Prostate gland (tissue), 2 donors: ENCODE measurements around the gene ATP7B. TPM values are rescaled to one million over a fixed set of nuclear protein-coding genes. Genes with fewer than 3 reads are reported as not detected.

Source experiments
- DNase-seq: peaks from one replicate; pipeline ENCODE4 v3.0.0-alpha.2; 2019; ENCODE audit warnings: low spot score
- H3K27ac ChIP-seq, 2 donors: fragments of 200-600 bp; sonication (generic); 2 replicates each; pipeline ENCODE4 v1.5.1; 2017 to 2019
- H3K27me3 ChIP-seq: fragments of 200-600 bp; sonication (generic); replicated peaks from 2 replicates; pipeline ENCODE4 v1.5.1; 2019; ENCODE audit not compliant: insufficient read depth
- H3K36me3 ChIP-seq, 2 donors: fragments of 200-600 bp; sonication (generic); 1 replicate in 1 of 2; 2 replicates in 1 of 2; pipeline versions ENCODE4 v1.5.1 to v1.8.1; 2017 to 2019
- H3K4me1 ChIP-seq: fragments of 200-600 bp; sonication (generic); replicated peaks from 2 replicates; pipeline ENCODE4 v1.5.1; 2019
- H3K4me3 ChIP-seq, 2 donors: fragments of 200-600 bp; sonication (generic); 2 replicates each; pipeline ENCODE4 v1.5.1; 2017 to 2019
- H3K9me3 ChIP-seq: fragments of 200-600 bp; sonication (generic); 2 replicates; pipeline ENCODE4 v1.5.1; 2017
- POLR2A ChIP-seq: fragments of 450-650 bp; IDR thresholded peaks from one replicate; pipeline ENCODE4 v1.6.1; 2016; ENCODE audit warnings: antibody characterized with exemption, mild to moderate bottlenecking
- POLR2AphosphoS5 ChIP-seq: sonication (generic); formaldehyde crosslinking; IDR thresholded peaks from one replicate; pipeline ENCODE4 v1.6.1; 2017; ENCODE audit warnings: antibody characterized with exemption
- WGBS: methylation state at CpG from one replicate; pipeline ENCODE4 v1.1.5; 2018; 5-methylcytosine and 5-hydroxymethylcytosine counted together
- intact Hi-C: fragments of 100-400 bp; cut with DNase I; formaldehyde crosslinking; loops from one replicate; pipeline ENCODE4 v1.14.2; 2022
- total RNA-seq, 2 donors: library from RNA; depleted of rRNA; stranded (reverse); fragments of >200 nt; gene quantifications; one replicate each; pipeline ENCODE4 v1.1.0, GENCODE V29; 2016
- TF ChIP-seq, protein P1 (sequence below), 4 experiments: fragments of 200-600 bp in 2 of 4; fragments of 450-650 bp in 2 of 4; sonication (generic) in 2 of 4; IDR thresholded peaks; 1 replicate in 3 of 4; 2 replicates in 1 of 4; pipeline ENCODE4 v1.5.1; 2016 to 2019; ENCODE audit warnings: antibody characterized with exemption in 4 of 4, mild to moderate bottlenecking in 2 of 4, moderate library complexity in 2 of 4

Gene ATP7B
- total RNA-seq, 2 donors from 2014 or later = 6.2 to 8.2 TPM

- 89% methylated on average over 9 of the region's 9 CpGs for WGBS
These were observed 83.0 kb downstream of the ATP7B start for GRCh38 chr13:51928231-51928630.

DNA sequence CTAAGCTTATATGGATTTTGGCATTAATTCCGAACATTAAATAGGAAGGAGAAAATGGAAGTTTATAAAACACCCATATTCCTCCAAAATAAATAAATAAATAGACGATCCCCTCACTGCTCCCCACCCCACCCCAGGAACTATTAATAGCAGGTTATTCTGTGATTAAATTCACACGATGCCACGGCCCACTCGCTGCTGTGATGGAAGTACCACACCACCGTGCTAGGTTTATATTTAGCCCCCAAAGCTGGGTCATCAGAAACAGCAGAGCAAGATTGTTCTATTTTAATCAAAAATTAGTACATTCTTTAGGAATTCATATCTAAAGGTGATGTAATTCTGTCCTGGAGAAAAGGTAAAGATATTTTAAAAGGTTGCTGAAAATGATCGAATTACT is 84.1 kb downstream of the ATP7B start:
- TF ChIP-seq POLR2AphosphoS5 = no peak
- no peak for TF ChIP-seq POLR2A
- TF ChIP-seq, protein P1, sequence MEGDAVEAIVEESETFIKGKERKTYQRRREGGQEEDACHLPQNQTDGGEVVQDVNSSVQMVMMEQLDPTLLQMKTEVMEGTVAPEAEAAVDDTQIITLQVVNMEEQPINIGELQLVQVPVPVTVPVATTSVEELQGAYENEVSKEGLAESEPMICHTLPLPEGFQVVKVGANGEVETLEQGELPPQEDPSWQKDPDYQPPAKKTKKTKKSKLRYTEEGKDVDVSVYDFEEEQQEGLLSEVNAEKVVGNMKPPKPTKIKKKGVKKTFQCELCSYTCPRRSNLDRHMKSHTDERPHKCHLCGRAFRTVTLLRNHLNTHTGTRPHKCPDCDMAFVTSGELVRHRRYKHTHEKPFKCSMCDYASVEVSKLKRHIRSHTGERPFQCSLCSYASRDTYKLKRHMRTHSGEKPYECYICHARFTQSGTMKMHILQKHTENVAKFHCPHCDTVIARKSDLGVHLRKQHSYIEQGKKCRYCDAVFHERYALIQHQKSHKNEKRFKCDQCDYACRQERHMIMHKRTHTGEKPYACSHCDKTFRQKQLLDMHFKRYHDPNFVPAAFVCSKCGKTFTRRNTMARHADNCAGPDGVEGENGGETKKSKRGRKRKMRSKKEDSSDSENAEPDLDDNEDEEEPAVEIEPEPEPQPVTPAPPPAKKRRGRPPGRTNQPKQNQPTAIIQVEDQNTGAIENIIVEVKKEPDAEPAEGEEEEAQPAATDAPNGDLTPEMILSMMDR (IDR thresholded peaks at IDR 0.05) = no peak
- Histone ChIP-seq H3K9me3 (no peaks in the 10 kb centered on the region), H3K4me3 (no peak overlapping the region), H3K36me3 (no peaks in the 10 kb centered on the region), H3K27ac (no peak overlapping the region), H3K27me3 (no peaks in the 10 kb centered on the region), H3K4me1 (no peaks in the 10 kb centered on the region)
- 90% methylated on average over 7 of the region's 7 CpGs for WGBS
- intact Hi-C loops = no loop called here
- DNase-seq = no peak

More at GRCh38 chr13:51928231-51928630, 83.0 kb downstream of the ATP7B start:
- TF ChIP-seq POLR2AphosphoS5 = no peak
- TF ChIP-seq POLR2A = no peak
- TF ChIP-seq, protein P1 (IDR thresholded peaks at IDR 0.05) = no peak
- H3K36me3 ChIP-seq = no peaks in the 10 kb centered on the region
- H3K27me3 ChIP-seq = no peaks in the 10 kb centered on the region
- H3K4me1 ChIP-seq = no peaks in the 10 kb centered on the region
- H3K27ac ChIP-seq = no peak overlapping the region
- no peak for DNase-seq
- intact Hi-C loops = no loop called here
- H3K4me3 ChIP-seq = no peak overlapping the region
- no peaks in the 10 kb centered on the region for H3K9me3 ChIP-seq

DNA sequence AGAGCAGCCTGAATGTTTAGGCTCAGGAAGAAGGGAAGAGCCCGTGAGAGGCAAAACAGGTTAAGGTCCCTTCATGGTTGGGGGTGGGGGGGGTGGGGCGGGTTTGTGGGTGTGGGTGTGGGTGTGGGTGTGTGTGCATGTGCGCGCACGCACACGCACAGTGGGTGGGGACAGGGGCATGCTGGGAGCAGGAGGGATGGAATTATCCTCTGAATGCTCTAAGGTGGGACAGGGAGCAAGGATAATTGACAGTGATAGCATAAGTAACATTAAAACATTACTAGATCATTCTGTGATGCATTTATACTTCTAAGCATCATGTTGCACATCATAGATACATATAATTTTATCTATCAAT is 84.7 kb downstream of the ATP7B start:
- Histone ChIP-seq H3K36me3 (no peaks in the 10 kb centered on the region), H3K27me3 (no peaks in the 10 kb centered on the region), H3K9me3 (no peaks in the 10 kb centered on the region), H3K4me3 (no peak overlapping the region), H3K27ac (no peak overlapping the region), H3K4me1 (no peaks in the 10 kb centered on the region)
- intact Hi-C loops = no loop called here
- DNase-seq = no peak
- TF ChIP-seq POLR2A (no peak), POLR2AphosphoS5 (no peak)
- TF ChIP-seq, protein P1 (IDR thresholded peaks at IDR 0.05) = no peak
- WGBS = 86% methylated on average over 6 of the region's 6 CpGs

- no peak for DNase-seq
- intact Hi-C loops = no loop called here
- TF ChIP-seq POLR2AphosphoS5 (no peak), POLR2A (no peak)
- TF ChIP-seq, protein P1 (IDR thresholded peaks at IDR 0.05) = no peak
These were observed 85.3 kb downstream of the ATP7B start for GRCh38 chr13:51925865-51926527.

GRCh38 chr13:51924756-51925544 is 86.3 kb downstream of the ATP7B start:
- Histone ChIP-seq H3K27ac (no peak overlapping the region), H3K4me1 (no peaks in the 10 kb centered on the region), H3K27me3 (no peaks in the 10 kb centered on the region), H3K4me3 (no peak overlapping the region), H3K9me3 (no peaks in the 10 kb centered on the region), H3K36me3 (no peaks in the 10 kb centered on the region)
- intact Hi-C loops = no loop called here
- no peak for DNase-seq
- 88% methylated on average over 9 of the region's 9 CpGs for WGBS
- TF ChIP-seq, protein P1 (IDR thresholded peaks at IDR 0.05) = no peak
- no peak for TF ChIP-seq POLR2A
- TF ChIP-seq POLR2AphosphoS5 = no peak

More at GRCh38 chr13:51925865-51926527, 85.3 kb downstream of the ATP7B start:
- H3K4me1 ChIP-seq = no peaks in the 10 kb centered on the region
- 64% methylated on average over 5 of the region's 5 CpGs for WGBS
- H3K27ac ChIP-seq = no peak overlapping the region
- no peaks in the 10 kb centered on the region for H3K36me3 ChIP-seq
- no peak overlapping the region for H3K4me3 ChIP-seq
- no peaks in the 10 kb centered on the region for H3K27me3 ChIP-seq
- no peaks in the 10 kb centered on the region for H3K9me3 ChIP-seq
